Esophagus muscularis mucosa (tissue), 4 donors: ENCODE results near the gene BFSP1. TPM values are rescaled to one million over a fixed set of nuclear protein-coding genes. Genes with fewer than 3 reads are reported as not detected.

Source experiments
- DNase-seq: peaks from one replicate; pipeline ENCODE4 v3.0.0-alpha.2; 2017; ENCODE audit errors: extremely low spot score
- H3K27ac ChIP-seq, 4 donors: fragments of 200-600 bp; sonication (generic); replicated peaks in 1 of 4; 1 replicate in 3 of 4; 2 replicates in 1 of 4; pipeline ENCODE4 v1.5.1; 2016 to 2019; ENCODE audit warnings: mild to moderate bottlenecking in 1 of 4
- H3K27me3 ChIP-seq, 4 donors: fragments of 200-600 bp; sonication (generic); one replicate each; pipeline versions ENCODE4 v1.5.1 to v1.6.0; 2016 to 2019
- H3K36me3 ChIP-seq, 4 donors: fragments of 200-600 bp; sonication (generic); one replicate each; pipeline ENCODE4 v1.5.1; 2016 to 2019
- H3K4me1 ChIP-seq, 4 donors: fragments of 200-600 bp; sonication (generic); one replicate each; pipeline ENCODE4 v1.5.1; 2016 to 2019
- H3K4me3 ChIP-seq, 4 donors: fragments of 200-600 bp; sonication (generic); 1 replicate in 2 of 4; 2 replicates in 2 of 4; pipeline ENCODE4 v1.5.1; 2016 to 2019; ENCODE audit warnings: mild to moderate bottlenecking in 4 of 4, moderate library complexity in 1 of 4
- H3K9me3 ChIP-seq, 4 donors: fragments of 200-600 bp; sonication (generic); 1 replicate in 3 of 4; 2 replicates in 1 of 4; pipeline ENCODE4 v1.5.1; 2016 to 2019
- CTCF ChIP-seq, 3 experiments: fragments of 200-600 bp in 2 of 3; fragments of 450-650 bp in 1 of 3; sonication (generic) in 2 of 3; IDR thresholded peaks; one replicate each; pipeline ENCODE4 v1.5.1; 2017 to 2019; ENCODE audit warnings: antibody characterized with exemption in 3 of 3, mild to moderate bottlenecking in 2 of 3, moderate library complexity in 1 of 3
- EP300 ChIP-seq: sonication (generic); formaldehyde crosslinking; IDR thresholded peaks from one replicate; pipeline ENCODE4 v1.6.1; 2017; ENCODE audit warnings: antibody characterized with exemption
- POLR2A ChIP-seq: fragments of 450-650 bp; IDR thresholded peaks from one replicate; pipeline ENCODE4 v1.6.1; 2017; ENCODE audit warnings: antibody characterized with exemption, moderate library complexity, mild to moderate bottlenecking, low read depth
- POLR2AphosphoS5 ChIP-seq, 2 donors: sonication (generic); formaldehyde crosslinking; IDR thresholded peaks; one replicate each; pipeline ENCODE4 v1.6.1; 2017; ENCODE audit warnings: antibody characterized with exemption in 2 of 2
- WGBS: methylation state at CpG from one replicate; pipeline ENCODE4 v1.1.5; 2018; 5-methylcytosine and 5-hydroxymethylcytosine counted together
- intact Hi-C: fragments of 100-400 bp; cut with DNase I; formaldehyde crosslinking; loops from one replicate; pipeline ENCODE4 v1.15.1; 2023
- total RNA-seq, 4 donors: library from RNA; depleted of rRNA; stranded (reverse); fragments of >200 nt; gene quantifications; one replicate each; pipeline versions ENCODE4 v1.1.0 to v1.2.1, GENCODE V29; 2016

Gene BFSP1
- total RNA-seq, 4 donors from 2014 or later = 2.7 to 7.3 (median 6.4) TPM

GRCh38 chr20:17569616-17570346 lies 38.6 kb upstream of the BFSP1 start, which contains the start of gene DSTN:
Gene DSTN (plus strand): TSS chr20:17570075. CDS start chr20:17570209, 134 bp downstream.
- Histone ChIP-seq H3K9me3 (no peaks in the 10 kb centered on the region), H3K27me3 (no peaks in the 10 kb centered on the region), H3K36me3 (no peaks in the 10 kb centered on the region), H3K4me1 (peaks cover 34 to 66% (median 60%) of the 10 kb centered on the region in 4 donors), H3K4me3 (peak within 1 kb of the TSS; percentile 74 to 99 (median 96)), H3K27ac (peak within 1 kb of the TSS; percentile 94 to 100 (median 100))
- DNase-seq = peak; percentile 98
- intact Hi-C loops = loop anchor here (5.0 kb wide), 1 partner anchor 32 kb away; no protein-coding TSS in a partner anchor
- TF ChIP-seq CTCF (IDR thresholded peaks at IDR 0.05) (no peak), POLR2AphosphoS5 (IDR thresholded peaks at IDR 0.05) (peak; percentile 99 to 100), POLR2A (peak; percentile 96), EP300 (peak; percentile 61)
- 0% methylated on average over 14 of the region's 70 CpGs for WGBS

- peak; percentile 65 for TF ChIP-seq EP300
- peak; percentile 94 to 97 for TF ChIP-seq POLR2AphosphoS5 (IDR thresholded peaks at IDR 0.05)
- TF ChIP-seq POLR2A = peak; percentile 11
- no peak for TF ChIP-seq CTCF (IDR thresholded peaks at IDR 0.05)
- H3K9me3 ChIP-seq = no peaks in the 10 kb centered on the region
- intact Hi-C loops = no loop called here
- no peaks in the 10 kb centered on the region for H3K36me3 ChIP-seq
- H3K4me3 ChIP-seq = peak overlapping the region; percentile 74 to 99 (median 96)
- H3K4me1 ChIP-seq = peaks cover 31 to 66% (median 62%) of the 10 kb centered on the region in 4 donors
- DNase-seq = peak; percentile 96
- 0% methylated on average over 33 of the region's 38 CpGs for WGBS
- peak overlapping the region; percentile 94 to 100 (median 100) for H3K27ac ChIP-seq
- H3K27me3 ChIP-seq = no peaks in the 10 kb centered on the region
Measured at GRCh38 chr20:17568972-17569521, 37.9 kb upstream of the BFSP1 start.

GRCh38 chr20:17568045-17568788 lies 37.0 kb upstream of the BFSP1 start:
- TF ChIP-seq CTCF (IDR thresholded peaks at IDR 0.05) = no peak
- TF ChIP-seq POLR2A = no peak
- TF ChIP-seq POLR2AphosphoS5 (IDR thresholded peaks at IDR 0.05) = no peak
- no peak for TF ChIP-seq EP300

GRCh38 chr20:17566345-17566744 lies 35.2 kb upstream of the BFSP1 start:
- TF ChIP-seq CTCF (IDR thresholded peaks at IDR 0.05) (no peak), POLR2A (no peak), EP300 (no peak), POLR2AphosphoS5 (IDR thresholded peaks at IDR 0.05) (no peak)
- Histone ChIP-seq H3K27me3 (no peaks in the 10 kb centered on the region), H3K4me3 (no peak overlapping the region), H3K27ac (peak overlapping the region; percentile 94 to 100 (median 100)), H3K4me1 (peaks cover 37 to 73% (median 72%) of the 10 kb centered on the region in 4 donors), H3K9me3 (no peaks in the 10 kb centered on the region), H3K36me3 (no peaks in the 10 kb centered on the region)
- intact Hi-C loops = no loop called here
- DNase-seq = no peak
- WGBS = 96% methylated on average over 3 of the region's 3 CpGs

More at GRCh38 chr20:17568045-17568788, 37.0 kb upstream of the BFSP1 start:
- Histone ChIP-seq H3K4me3 (peak overlapping the region; percentile 74 to 99 (median 96)), H3K9me3 (no peaks in the 10 kb centered on the region), H3K27ac (peak overlapping the region; percentile 94 to 100 (median 100)), H3K36me3 (no peaks in the 10 kb centered on the region), H3K4me1 (peaks cover 30 to 66% (median 64%) of the 10 kb centered on the region in 4 donors), H3K27me3 (no peaks in the 10 kb centered on the region)
- WGBS = 39% methylated on average over 6 of the region's 6 CpGs
- DNase-seq = no peak
- intact Hi-C loops = no loop called here
